Activated T-cell treated with anti-CD3 and anti-CD28 coated beads for 24 hours (primary cell): ENCODE measurements around the gene EVC2.
A peak's percentile ranks its signal among the peaks of the same experiment; 100 is the strongest.
"Not testable (repeated sequence)": the region's sequence is repeated elsewhere in the genome, so short reads cannot be mapped to it uniquely, and the experiment has no call there.

ENCODE experiments used
- DNase-seq: peaks from one replicate; pipeline ENCODE4 v3.0.0-alpha.2; 2020; ENCODE audit warnings: low read depth

Gene EVC2

GRCh38 chr4:5742388-5742787 is 34.0 kb upstream of the EVC2 start:
- DNase-seq = no peak

- no peak for DNase-seq
These were observed 29.7 kb upstream of the EVC2 start for GRCh38 chr4:5738061-5738460.

DNA sequence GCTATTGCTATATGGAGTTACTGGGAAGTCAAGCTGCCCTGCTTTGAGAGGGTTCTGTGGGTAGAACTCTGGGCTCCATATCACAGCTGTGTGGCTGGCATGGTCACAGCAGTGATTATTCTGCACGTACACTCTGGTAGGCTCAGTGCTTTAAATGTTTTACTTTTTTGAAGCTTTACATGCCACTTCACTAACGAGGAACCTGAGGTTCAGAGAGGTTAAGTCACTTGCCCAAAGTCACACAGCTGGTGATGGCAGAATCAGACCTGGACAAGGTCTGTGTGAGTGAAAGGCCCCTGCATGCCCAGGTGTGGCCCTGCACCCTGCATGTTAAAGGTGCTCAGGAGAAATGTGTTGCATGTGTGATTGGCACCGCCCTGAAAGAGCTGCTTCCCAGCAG is 27.1 kb upstream of the EVC2 start:
- DNase-seq = no peak

GRCh38 chr4:5734853-5735252 is 26.5 kb upstream of the EVC2 start:
- DNase-seq = no peak

- DNase-seq = no peak
These were observed 23.8 kb upstream of the EVC2 start for GRCh38 chr4:5732158-5732557.

- DNase-seq = no peak
These were observed 22.9 kb upstream of the EVC2 start for GRCh38 chr4:5730993-5731990.

- no peak for DNase-seq
These were observed 22.1 kb upstream of the EVC2 start for GRCh38 chr4:5730436-5730835.

- not testable (repeated sequence) for DNase-seq
These were observed 20.1 kb upstream of the EVC2 start for GRCh38 chr4:5728412-5728811.

- no peak for DNase-seq
These were observed 16.0 kb upstream of the EVC2 start for GRCh38 chr4:5724377-5724776.

DNA sequence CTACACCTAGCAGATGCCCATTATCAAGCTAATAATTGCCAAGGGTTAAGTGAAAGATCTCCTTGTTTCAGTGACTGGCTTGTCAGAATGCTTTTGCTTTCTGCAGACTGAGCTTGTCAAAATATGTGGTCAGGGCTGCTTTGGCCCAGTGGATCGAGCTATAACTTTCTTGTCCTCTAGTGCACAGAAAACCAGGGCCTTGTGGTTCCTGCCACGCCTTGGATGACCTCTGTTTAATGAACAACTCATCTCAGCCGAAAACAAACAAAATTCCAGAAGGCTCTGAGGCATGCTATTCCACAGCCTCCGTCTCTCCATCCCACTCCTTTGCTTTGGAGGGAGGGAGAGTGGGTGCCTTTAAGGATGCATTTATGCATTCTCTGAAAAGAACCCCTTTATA is 14.0 kb upstream of the EVC2 start:
- DNase-seq = no peak

DNA sequence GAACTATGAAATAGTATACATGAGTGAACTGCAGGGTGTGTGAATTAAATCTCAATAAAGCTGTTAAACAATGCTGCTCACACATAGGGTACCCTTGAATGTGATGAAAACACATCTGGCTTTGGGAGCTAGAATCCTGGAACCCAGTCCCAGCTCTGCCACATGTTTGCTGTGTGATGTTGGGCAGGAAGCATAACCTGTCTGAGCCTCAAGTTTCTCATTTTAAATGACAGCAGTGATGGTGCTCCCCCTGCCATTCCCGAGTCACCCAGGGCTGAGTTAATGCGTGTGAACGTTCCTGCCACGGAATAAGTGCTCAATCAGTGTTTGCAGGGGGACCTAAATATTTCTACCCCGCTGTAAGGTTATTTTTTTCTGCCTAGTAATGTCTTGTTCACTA is 13.6 kb upstream of the EVC2 start:
- no peak for DNase-seq

- no peak for DNase-seq
These were observed 12.6 kb upstream of the EVC2 start for GRCh38 chr4:5720980-5721379.

DNA sequence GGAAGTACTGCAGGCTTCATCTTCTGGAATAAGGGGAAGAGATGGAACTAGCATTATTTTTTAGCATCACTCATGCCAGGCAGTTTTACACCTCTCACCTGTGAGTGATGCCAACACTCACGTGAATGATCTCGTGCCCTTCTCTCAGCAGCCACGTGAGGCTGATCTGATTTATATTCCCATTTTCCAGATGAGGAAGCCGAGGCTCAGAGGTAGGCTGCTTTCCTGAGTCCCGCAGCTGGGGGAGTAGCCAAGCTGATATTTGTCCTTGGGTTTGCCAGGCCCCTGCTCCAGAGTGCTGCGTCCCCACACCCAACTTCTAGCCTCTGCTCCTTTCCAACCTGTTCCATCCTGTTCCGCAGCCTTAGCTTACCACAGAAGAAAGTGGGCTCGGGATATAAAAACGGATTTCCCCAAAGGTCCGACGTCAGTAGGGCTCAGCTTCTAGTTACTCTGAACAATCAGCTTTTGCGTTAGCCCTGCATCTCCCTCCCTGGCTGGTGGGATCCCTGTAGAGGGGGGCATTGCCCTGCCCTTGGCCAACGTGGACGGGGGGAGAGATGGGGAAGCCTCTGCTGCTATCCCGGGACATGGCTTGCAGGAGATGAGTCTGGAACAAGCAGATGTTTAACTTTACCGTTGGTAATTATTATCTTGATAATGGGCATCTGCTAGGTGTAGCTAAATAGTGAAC is 11.9 kb upstream of the EVC2 start:
- DNase-seq = no peak

- no peak for DNase-seq
These were observed 11.1 kb upstream of the EVC2 start for GRCh38 chr4:5719350-5720055.

- no peak for DNase-seq
These were observed 10.1 kb upstream of the EVC2 start for GRCh38 chr4:5718411-5718810.

- DNase-seq = no peak
These were observed 9.2 kb upstream of the EVC2 start for GRCh38 chr4:5717449-5718158.

DNA sequence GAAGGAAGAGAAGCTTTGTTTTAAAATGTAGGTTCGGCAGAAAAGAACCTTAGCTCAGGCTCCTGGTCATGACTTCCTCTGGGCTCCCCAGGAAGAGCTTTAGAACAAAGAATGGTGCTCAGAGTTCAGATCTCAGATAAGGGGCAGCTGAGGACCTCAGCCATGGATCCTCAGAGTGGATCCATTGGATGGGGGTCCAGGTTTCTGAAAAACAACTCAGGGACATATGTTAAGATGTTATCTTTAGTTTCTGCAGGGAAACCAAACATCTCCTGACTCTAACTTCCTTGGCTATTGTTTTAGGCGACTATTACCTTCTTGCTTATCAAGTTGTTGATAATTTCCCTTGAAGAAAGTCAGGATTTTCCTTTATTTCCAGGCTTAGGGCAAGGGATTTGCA is 8.0 kb upstream of the EVC2 start:
- no peak for DNase-seq

- no peak for DNase-seq
These were observed 7.0 kb upstream of the EVC2 start for GRCh38 chr4:5715357-5715756.

DNA sequence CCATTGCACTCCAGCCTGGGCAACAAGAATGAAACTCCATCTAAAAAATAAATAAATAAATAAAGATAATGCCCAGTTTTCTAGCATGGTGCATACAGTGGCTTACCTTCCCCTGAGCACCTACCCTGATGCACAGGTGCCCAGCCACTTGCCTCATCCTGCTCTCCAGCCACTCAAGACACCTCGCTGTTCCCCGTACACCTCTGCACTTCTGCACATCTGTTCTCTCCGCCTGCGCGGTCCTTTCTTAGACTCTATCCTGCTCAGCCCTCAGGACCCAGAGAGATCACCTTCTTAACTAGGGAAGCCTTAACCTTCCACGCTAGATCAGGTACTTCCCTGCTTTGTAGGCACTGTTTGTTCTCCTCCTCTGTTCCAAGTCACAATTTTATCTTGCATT is 5.5 kb upstream of the EVC2 start:
- no peak for DNase-seq

DNA sequence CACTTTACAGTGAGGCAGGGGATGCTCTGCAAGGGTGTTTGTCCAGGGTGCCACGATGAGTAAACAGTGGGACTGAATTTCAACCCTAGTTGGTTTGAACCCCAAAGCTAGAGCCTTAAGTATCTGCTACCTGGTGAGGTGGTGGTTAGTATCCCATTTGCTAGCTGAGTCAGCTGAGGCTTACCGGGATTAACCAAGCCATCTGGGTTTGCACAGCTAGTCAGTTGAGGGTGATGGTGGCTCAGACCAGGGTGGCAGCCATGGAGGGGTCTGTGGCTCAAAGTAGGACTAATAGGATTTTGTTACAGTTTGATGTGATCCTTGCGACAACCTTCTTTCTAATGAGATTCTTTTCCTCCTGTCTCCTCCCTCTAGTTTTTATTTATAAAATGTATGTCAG is 4.6 kb upstream of the EVC2 start:
- DNase-seq = no peak

- peak; percentile 35 for DNase-seq
These were observed 4.2 kb upstream of the EVC2 start for GRCh38 chr4:5712517-5712916.
